A549 (cell line): ENCODE data around the gene SMARCB1. TPM values are rescaled to one million over a fixed set of nuclear protein-coding genes. Genes with fewer than 3 reads are reported as not detected.

Source experiments
- ATAC-seq, 2 experiments: fragments of 200-7000 bp in 1 of 2; fragments of >200 bp in 1 of 2; cut with Nextera tagmentation in 1 of 2; cut with Tn5 transposase in 1 of 2; 3 replicates each; pipeline versions ENCODE4 v1.8.0 to v1.9.1; 2018 to 2020; ENCODE audit warnings: mild to moderate bottlenecking in 1 of 2, moderate library complexity in 1 of 2
- CTCF ChIA-PET: fragments of 300-600 bp; sonication (Branson Sonifier 250); formaldehyde crosslinking; extraction: SDS; loops from one replicate; lab custom pipeline; 2021; ENCODE audit warnings: antibody characterized with exemption, inconsistent platforms; lab: Yijun Ruan, JAX
- POLR2A ChIA-PET: fragments of 350-600 bp; formaldehyde crosslinking; extraction: SDS; loops from one replicate; lab custom pipeline; 2021; ENCODE audit warnings: antibody characterized with exemption, inconsistent platforms; lab: Yijun Ruan, JAX
- DNase-seq, 2 experiments: peaks; one replicate each; pipeline versions ENCODE4 v3.0.0 to v3.0.0-alpha.2; 2011 to 2016; ENCODE audit warnings: low read depth in 1 of 2, low spot score in 1 of 2
- FAIRE-seq: peaks from 2 replicates; lab custom pipeline; 2011; peaks lifted over from hg19 to GRCh38; lab: Jason Lieb, UNC
- H3K27ac ChIP-seq, 2 experiments: fragments of >200 bp; sonication (Bioruptor Twin); formaldehyde crosslinking; 3 replicates each; pipeline ENCODE4 v1.5.1; 2016 to 2017
- H3K4me1 ChIP-seq: fragments of >200 bp; sonication (Bioruptor Twin); formaldehyde crosslinking; 3 replicates; pipeline ENCODE4 v1.6.1; 2016
- H3K4me2 ChIP-seq: fragments of >200 bp; sonication (Bioruptor Twin); formaldehyde crosslinking; 3 replicates; pipeline ENCODE4 v1.6.1; 2016
- H3K4me3 ChIP-seq: fragments of >200 bp; sonication (Bioruptor Twin); formaldehyde crosslinking; 3 replicates; pipeline ENCODE4 v1.5.1; 2016
- H3K9me3 ChIP-seq: fragments of >200 bp; sonication (Bioruptor Twin); formaldehyde crosslinking; 3 replicates; pipeline ENCODE4 v1.6.1; 2016
- BCL3 ChIP-seq: fragments of >200 bp; sonication (Bioruptor Twin); formaldehyde crosslinking; IDR thresholded peaks from 3 replicates; pipeline ENCODE4 v1.6.1; 2016
- BHLHE40 ChIP-seq: IDR thresholded peaks from 2 replicates; pipeline ENCODE4 v1.6.1; 2012; ENCODE audit warnings: low read depth, low read length, inconsistent platforms
- CBX2 ChIP-seq: fragments of 200-600 bp; sonication (generic); IDR thresholded peaks from 2 replicates; pipeline ENCODE4 v1.6.1; 2016; ENCODE audit warnings: low read depth, mild to moderate bottlenecking, borderline replicate concordance
- CBX8 ChIP-seq: fragments of 200-600 bp; sonication (generic); IDR thresholded peaks from 2 replicates; pipeline ENCODE4 v1.6.1; 2016
- CEBPB ChIP-seq, 2 experiments: fragments of >200 bp in 1 of 2; sonication (Bioruptor Twin) in 1 of 2; formaldehyde crosslinking in 1 of 2; IDR thresholded peaks; 2 replicates each; pipeline ENCODE4 v1.6.1; 2012 to 2016
- CHD4 ChIP-seq: fragments of 200-600 bp; sonication (generic); IDR thresholded peaks from 2 replicates; pipeline ENCODE4 v1.6.1; 2016; ENCODE audit warnings: antibody characterized with exemption, mild to moderate bottlenecking, borderline replicate concordance
- CTCF ChIP-seq: fragments of >200 bp; sonication (Bioruptor Twin); formaldehyde crosslinking; IDR thresholded peaks from 3 replicates; pipeline ENCODE4 v1.5.1; 2016
- EHMT2 ChIP-seq: fragments of 200-600 bp; sonication (generic); IDR thresholded peaks from 2 replicates; pipeline ENCODE4 v1.6.1; 2016; ENCODE audit warnings: antibody characterized with exemption, low read depth, mild to moderate bottlenecking, moderate library complexity
- EP300 ChIP-seq, 2 experiments: fragments of >200 bp; sonication (Bioruptor Twin); formaldehyde crosslinking; IDR thresholded peaks; 2 replicates in 1 of 2; 3 replicates in 1 of 2; pipeline ENCODE4 v1.6.1; 2016 to 2017
- ESRRA ChIP-seq: fragments of 150-350 bp; IDR thresholded peaks from 2 replicates; pipeline ENCODE4 v1.6.1; 2014; ENCODE audit warnings: mild to moderate bottlenecking, low read length, borderline replicate concordance
- FOSL2 ChIP-seq, 2 experiments: fragments of 450-650 bp in 1 of 2; fragments of >200 bp in 1 of 2; sonication (Bioruptor Twin) in 1 of 2; formaldehyde crosslinking; IDR thresholded peaks; 2 replicates each; pipeline versions ENCODE4 v1.5.0 to v1.6.1; 2016 to 2020; ENCODE audit warnings: mild to moderate bottlenecking in 1 of 2, moderate library complexity in 1 of 2
- HEYL ChIP-seq: fragments of 250-450 bp; sonication (Bioruptor Pico); IDR thresholded peaks from 2 replicates; pipeline ENCODE4 v1.8.0; 2021; ENCODE audit warnings: mild to moderate bottlenecking, moderate library complexity
- HMGXB4 ChIP-seq: fragments of 250-450 bp; sonication (Bioruptor Pico); IDR thresholded peaks from 2 replicates; pipeline ENCODE4 v1.5.0; 2021; ENCODE audit warnings: mild to moderate bottlenecking, moderate library complexity, borderline replicate concordance
- HOXB5 ChIP-seq: fragments of 250-450 bp; sonication (Bioruptor Pico); IDR thresholded peaks from 2 replicates; pipeline ENCODE4 v1.5.0; 2020; ENCODE audit warnings: mild to moderate bottlenecking, moderate library complexity
- KDM1A ChIP-seq: fragments of 200-600 bp; sonication (generic); IDR thresholded peaks from 2 replicates; pipeline ENCODE4 v1.6.1; 2016; ENCODE audit warnings: low read depth, mild to moderate bottlenecking
- MAFK ChIP-seq: fragments of 450-650 bp; IDR thresholded peaks from 2 replicates; pipeline ENCODE4 v1.6.1; 2014; ENCODE audit not compliant: partially characterized antibody
- MAZ ChIP-seq: fragments of 150-350 bp; IDR thresholded peaks from 2 replicates; pipeline ENCODE4 v1.6.1; 2014; ENCODE audit warnings: antibody characterized with exemption, low read depth, low read length, borderline replicate concordance
- NPAS2 ChIP-seq: fragments of 250-450 bp; sonication (Bioruptor Pico); IDR thresholded peaks from 2 replicates; pipeline ENCODE4 v1.8.0; 2022; ENCODE audit warnings: mild to moderate bottlenecking, moderate library complexity, borderline replicate concordance
- NR3C1 ChIP-seq: fragments of >200 bp; sonication (Bioruptor Twin); formaldehyde crosslinking; IDR thresholded peaks from 3 replicates; pipeline ENCODE4 v1.6.1; 2017
- RCOR1 ChIP-seq: fragments of 150-350 bp; IDR thresholded peaks from 2 replicates; pipeline ENCODE4 v1.6.1; 2014; ENCODE audit warnings: antibody characterized with exemption, low read length, low read depth
- RNF2 ChIP-seq: fragments of 200-600 bp; sonication (generic); IDR thresholded peaks from 2 replicates; pipeline ENCODE4 v1.6.1; 2016; ENCODE audit warnings: low read depth, mild to moderate bottlenecking, antibody characterized with exemption, moderate library complexity, borderline replicate concordance
- SMC3 ChIP-seq: fragments of >200 bp; sonication (Bioruptor Twin); formaldehyde crosslinking; IDR thresholded peaks from 3 replicates; pipeline ENCODE4 v1.6.1; 2018; ENCODE audit warnings: inconsistent platforms
- SREBF2 ChIP-seq: fragments of 450-650 bp; IDR thresholded peaks from 2 replicates; pipeline ENCODE4 v1.6.1; 2014; ENCODE audit warnings: mild to moderate bottlenecking, moderate library complexity
- ZC3H11A ChIP-seq: fragments of 450-650 bp; IDR thresholded peaks from 2 replicates; pipeline ENCODE4 v1.6.1; 2014; ENCODE audit warnings: antibody characterized with exemption, mild to moderate bottlenecking
- ZSCAN20 ChIP-seq: fragments of 250-450 bp; sonication (Bioruptor Pico); IDR thresholded peaks from 2 replicates; pipeline ENCODE4 v1.8.0; 2022; ENCODE audit warnings: mild to moderate bottlenecking, moderate library complexity
- WGBS: methylation state at CpG from one replicate; pipeline ENCODE4 v1.1.6; 2017; ENCODE audit errors: missing lambda C conversion rate; 5-methylcytosine and 5-hydroxymethylcytosine counted together
- polyA plus RNA-seq, 4 experiments: library from polyadenylated mRNA; depleted of rRNA in 3 of 4; stranded (reverse); fragments of >200 nt; fragmentation: RNase III in 1 of 4; extraction: RNeasy Plus Mini Kit Qiagen cat#74134 plus additional on column Dnase treatment in 1 of 4; gene quantifications; 2 replicates in 3 of 4; 3 replicates in 1 of 4; pipeline ENCODE4 v1.2.3, GENCODE V29; 2011 to 2017
- TF ChIP-seq, protein P1 (sequence below): IDR thresholded peaks from 2 replicates; pipeline ENCODE4 v1.6.1; 2012
- TF ChIP-seq, protein P2 (sequence below): fragments of 450-650 bp; IDR thresholded peaks from 2 replicates; pipeline ENCODE4 v1.6.1; 2014; ENCODE audit warnings: antibody characterized with exemption

The SMARCB1 gene
- polyA plus RNA-seq, 2 of the 4 experiments (the other 2 are of a cell fraction): 65.6 to 133 TPM

DNA sequence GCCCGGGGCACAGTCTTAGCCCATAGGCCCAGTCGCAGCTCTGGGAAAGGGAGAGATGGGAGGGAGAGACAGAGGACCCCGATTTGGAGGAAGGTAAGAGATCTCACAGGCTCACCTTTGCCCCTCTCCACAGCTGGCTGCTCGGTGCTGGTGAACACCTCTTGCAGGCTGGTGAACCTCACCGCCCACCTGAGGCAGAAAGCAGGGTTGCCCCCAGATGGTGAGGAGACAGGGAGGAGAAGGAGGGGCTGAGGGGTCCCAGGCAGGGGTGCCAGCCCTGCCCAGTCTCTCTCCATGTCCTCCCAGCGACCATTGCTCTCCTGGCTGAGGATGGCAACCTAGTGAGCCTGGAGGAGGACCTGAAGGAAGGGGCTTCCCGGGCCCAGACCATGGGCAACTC is 22.8 kb upstream of the SMARCB1 start:
- POLR2A ChIA-PET: no interaction called here

GRCh38 chr22:23764899-23765881 is 21.6 kb upstream of the SMARCB1 start:
- Histone ChIP-seq H3K4me1 (peaks cover 27% of the 10 kb centered on the region), H3K4me2 (peak overlapping the region; percentile 88), H3K9me3 (no peaks in the 10 kb centered on the region), H3K27ac (peak overlapping the region; percentile 51 to 68; a peak in 5 of 6 replicates), H3K4me3 (no peak overlapping the region)
- CTCF ChIA-PET: interaction anchor here (0.8 to 16.9 kb wide), 4 partner anchors 10 to 191 kb away, joined by 3 to 175 read pairs (median 5); no protein-coding TSS in a partner anchor
- DNase-seq: no peak
- TF ChIP-seq ZC3H11A: no peak
- no peak for TF ChIP-seq SMC3
- no peak for TF ChIP-seq RNF2
- TF ChIP-seq, protein P1, sequence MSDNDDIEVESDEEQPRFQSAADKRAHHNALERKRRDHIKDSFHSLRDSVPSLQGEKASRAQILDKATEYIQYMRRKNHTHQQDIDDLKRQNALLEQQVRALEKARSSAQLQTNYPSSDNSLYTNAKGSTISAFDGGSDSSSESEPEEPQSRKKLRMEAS: no peak
- no peak for TF ChIP-seq CHD4
- no peak for TF ChIP-seq HOXB5 (CRISPR knock-in tag)
- TF ChIP-seq RCOR1: no peak
- no peak for TF ChIP-seq BCL3
- TF ChIP-seq EHMT2: no peak
- no peak for TF ChIP-seq HEYL
- TF ChIP-seq KDM1A: no peak
- TF ChIP-seq CEBPB (IDR thresholded peaks at IDR 0.05): no peak
- TF ChIP-seq CBX8: no peak
- TF ChIP-seq MAZ: no peak
- TF ChIP-seq BHLHE40: no peak
- no peak for TF ChIP-seq NR3C1
- no peak for TF ChIP-seq NPAS2 (CRISPR knock-in tag)
- TF ChIP-seq CTCF: no peak
- no peak for TF ChIP-seq SREBF2
- TF ChIP-seq ZSCAN20 (CRISPR knock-in tag): no peak
- FAIRE-seq: no peak
- POLR2A ChIA-PET: interaction anchor here (0.9 kb wide), 1 partner anchor 92 kb away, joined by 9 read pairs; the partner anchor contains the start of gene SLC2A11
- no peak for ATAC-seq
- WGBS: 93% methylated on average over 7 of the region's 9 CpGs

More for the DNA sequence above, 22.8 kb upstream of the SMARCB1 start:
- no peak overlapping the region; a peak in 1 of 6 replicates for H3K27ac ChIP-seq
- TF ChIP-seq CEBPB (IDR thresholded peaks at IDR 0.05) (no peak), EP300 (IDR thresholded peaks at IDR 0.05) (no peak), CBX2 (no peak), FOSL2 (IDR thresholded peaks at IDR 0.05) (no peak), FOSL2 (CRISPR knock-in tag; IDR thresholded peaks at IDR 0.05) (no peak), MAFK (no peak), HMGXB4 (CRISPR knock-in tag) (no peak), BHLHE40 (no peak), MAZ (no peak), ESRRA (no peak), EHMT2 (no peak)
- TF ChIP-seq, protein P1: no peak
- TF ChIP-seq, protein P2, sequence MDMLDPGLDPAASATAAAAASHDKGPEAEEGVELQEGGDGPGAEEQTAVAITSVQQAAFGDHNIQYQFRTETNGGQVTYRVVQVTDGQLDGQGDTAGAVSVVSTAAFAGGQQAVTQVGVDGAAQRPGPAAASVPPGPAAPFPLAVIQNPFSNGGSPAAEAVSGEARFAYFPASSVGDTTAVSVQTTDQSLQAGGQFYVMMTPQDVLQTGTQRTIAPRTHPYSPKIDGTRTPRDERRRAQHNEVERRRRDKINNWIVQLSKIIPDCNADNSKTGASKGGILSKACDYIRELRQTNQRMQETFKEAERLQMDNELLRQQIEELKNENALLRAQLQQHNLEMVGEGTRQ: no peak
- WGBS: 80% methylated on average over 5 of the region's 7 CpGs
- H3K4me2 ChIP-seq: no peak overlapping the region
- DNase-seq (no peak), ATAC-seq (no peak), FAIRE-seq (no peak)
- peaks cover 27% of the 10 kb centered on the region for H3K4me1 ChIP-seq
- no peak overlapping the region for H3K4me3 ChIP-seq
- no peaks in the 10 kb centered on the region for H3K9me3 ChIP-seq
- CTCF ChIA-PET: interaction anchor here (1.1 to 16.9 kb wide), 2 partner anchors 11 to 85 kb away, joined by 3 to 175 read pairs; no protein-coding TSS in a partner anchor
